Right kidney (tissue), 1 donor: ENCODE results near the gene ESRRG.

Experiments used
- DNase-seq: peaks from one replicate; pipeline ENCODE4 v3.0.0-alpha.2; 2016

Gene ESRRG

GRCh38 chr1:216630532-216630931 is 92.7 kb downstream of the ESRRG start:
- no peak for DNase-seq

GRCh38 chr1:216627252-216627651 is 96.0 kb downstream of the ESRRG start:
- DNase-seq, result no peak

GRCh38 chr1:216626394-216627067 is 96.7 kb downstream of the ESRRG start:
- no peak for DNase-seq

- DNase-seq, result no peak
These were observed 101.7 kb downstream of the ESRRG start for GRCh38 chr1:216621536-216621935.

GRCh38 chr1:216617081-216617875 is 106.0 kb downstream of the ESRRG start:
- DNase-seq, result no peak

GRCh38 chr1:216616425-216616824 is 106.8 kb downstream of the ESRRG start:
- no peak for DNase-seq

GRCh38 chr1:216614011-216614934 is 109.0 kb downstream of the ESRRG start:
- DNase-seq, result no peak

GRCh38 chr1:216612291-216612690 is 110.9 kb downstream of the ESRRG start:
- no peak for DNase-seq

- no peak for DNase-seq
These were observed 116.0 kb downstream of the ESRRG start for GRCh38 chr1:216607067-216607697.

GRCh38 chr1:216606047-216606637 is 117.1 kb downstream of the ESRRG start:
- DNase-seq, result no peak

- no peak for DNase-seq
These were observed 118.5 kb downstream of the ESRRG start for GRCh38 chr1:216604771-216605170.

GRCh38 chr1:216600730-216601609 is 122.3 kb downstream of the ESRRG start:
- DNase-seq, result peak; percentile 97

GRCh38 chr1:216599851-216600250 is 123.4 kb downstream of the ESRRG start:
- DNase-seq, result no peak

GRCh38 chr1:216598448-216598847 is 124.8 kb downstream of the ESRRG start:
- DNase-seq, result no peak

GRCh38 chr1:216596281-216596862 is 126.9 kb downstream of the ESRRG start:
- DNase-seq, result peak; percentile 17

GRCh38 chr1:216587715-216588114 is 135.5 kb downstream of the ESRRG start:
- DNase-seq, result no peak

GRCh38 chr1:216582151-216582550 is 141.1 kb downstream of the ESRRG start:
- no peak for DNase-seq

- DNase-seq, result no peak
These were observed 142.6 kb downstream of the ESRRG start for GRCh38 chr1:216580538-216581057.

- DNase-seq, result no peak
These were observed 146.8 kb downstream of the ESRRG start for GRCh38 chr1:216576234-216576937.
